SH-SY5Y (cell line): Measurements from ENCODE around the gene SUSD6.

Source experiments
- GATA2 ChIP-seq: IDR thresholded peaks from 2 replicates; pipeline ENCODE4 v1.6.1; 2011; ENCODE audit warnings: mild to moderate bottlenecking, low read depth, low read length
- GATA3 ChIP-seq: IDR thresholded peaks from 2 replicates; pipeline ENCODE4 v1.6.1; 2011; ENCODE audit warnings: low read depth, mild to moderate bottlenecking, low read length, moderate library complexity

- TF ChIP-seq GATA3 = no peak
- TF ChIP-seq GATA2 = no peak
These were observed 87.2 kb downstream of the SUSD6 start for GRCh38 chr14:69698572-69698971.
